ENCODE results near the gene GSDMA.

DNA sequence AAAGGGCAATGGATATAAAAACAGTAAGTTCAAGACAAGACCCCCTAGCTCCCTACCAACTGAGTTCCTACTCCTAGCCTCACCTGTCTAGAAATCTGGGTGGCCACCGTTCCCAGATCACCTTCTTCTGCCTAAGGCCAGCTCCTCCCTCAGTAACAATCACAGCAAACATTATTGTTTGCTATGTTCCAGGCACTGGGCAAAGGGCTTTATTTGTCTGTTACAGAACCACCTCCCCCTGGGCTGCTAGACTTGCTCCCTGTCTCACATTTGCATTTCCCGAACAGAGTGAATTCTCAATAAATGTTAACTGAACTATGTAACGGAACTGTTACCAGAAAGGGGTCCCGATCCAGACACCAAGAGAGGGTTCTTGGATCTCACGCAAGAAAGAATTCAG, 28.5 kb upstream of the GSDMA start:
- no peak for TF ChIP-seq EZH2phosphoT487 (IDR thresholded peaks at IDR 0.05; ENCODE audit: low read depth)
- TF ChIP-seq, protein P1, sequence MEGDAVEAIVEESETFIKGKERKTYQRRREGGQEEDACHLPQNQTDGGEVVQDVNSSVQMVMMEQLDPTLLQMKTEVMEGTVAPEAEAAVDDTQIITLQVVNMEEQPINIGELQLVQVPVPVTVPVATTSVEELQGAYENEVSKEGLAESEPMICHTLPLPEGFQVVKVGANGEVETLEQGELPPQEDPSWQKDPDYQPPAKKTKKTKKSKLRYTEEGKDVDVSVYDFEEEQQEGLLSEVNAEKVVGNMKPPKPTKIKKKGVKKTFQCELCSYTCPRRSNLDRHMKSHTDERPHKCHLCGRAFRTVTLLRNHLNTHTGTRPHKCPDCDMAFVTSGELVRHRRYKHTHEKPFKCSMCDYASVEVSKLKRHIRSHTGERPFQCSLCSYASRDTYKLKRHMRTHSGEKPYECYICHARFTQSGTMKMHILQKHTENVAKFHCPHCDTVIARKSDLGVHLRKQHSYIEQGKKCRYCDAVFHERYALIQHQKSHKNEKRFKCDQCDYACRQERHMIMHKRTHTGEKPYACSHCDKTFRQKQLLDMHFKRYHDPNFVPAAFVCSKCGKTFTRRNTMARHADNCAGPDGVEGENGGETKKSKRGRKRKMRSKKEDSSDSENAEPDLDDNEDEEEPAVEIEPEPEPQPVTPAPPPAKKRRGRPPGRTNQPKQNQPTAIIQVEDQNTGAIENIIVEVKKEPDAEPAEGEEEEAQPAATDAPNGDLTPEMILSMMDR (IDR thresholded peaks at IDR 0.05; ENCODE audit: low read depth, low read length), result no peak
